ENCODE data around the gene APH1B. TPM values are rescaled to one million over a fixed set of nuclear protein-coding genes. Genes with fewer than 3 reads are reported as not detected.

APH1B gene
- total RNA-seq, 1 experiment from 2014 or later = 6.2 TPM

DNA sequence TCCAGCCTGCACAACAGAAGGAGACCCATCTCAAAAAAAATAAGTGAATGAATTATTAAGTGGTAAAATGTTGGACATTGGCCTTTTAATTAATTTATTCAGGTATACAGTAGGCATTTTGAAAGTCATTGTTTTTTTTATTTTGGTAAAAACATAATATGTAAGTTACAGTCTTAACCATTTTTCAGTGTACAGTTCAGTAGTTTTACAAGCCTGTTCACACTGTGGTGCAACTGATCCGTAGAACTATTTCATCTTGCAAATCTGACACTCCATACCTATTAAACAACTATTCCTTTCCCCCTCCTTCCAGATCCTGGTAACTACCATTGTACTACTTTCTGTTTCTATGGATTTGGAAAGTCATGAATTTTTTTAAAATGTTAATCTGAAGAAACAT, 36.1 kb upstream of the APH1B start:
- DNase-seq (ENCODE audit: low spot score) = no peak
- Histone ChIP-seq H3K4me3 (ENCODE audit: low read depth, low read length, poor library complexity, severe bottlenecking) (no peak overlapping the region), H3K27ac (ENCODE audit: low read depth, low read length, poor library complexity, severe bottlenecking) (no peak overlapping the region), H3K36me3 (ENCODE audit: insufficient read depth, low read length, poor library complexity, severe bottlenecking) (no peaks in the 10 kb centered on the region), H3K27me3 (replicated peaks; ENCODE audit: insufficient read depth, low read depth, low read length, poor library complexity) (no peaks in the 10 kb centered on the region), H3K9me3 (ENCODE audit: low read depth, low read length, poor library complexity, severe bottlenecking) (peaks cover 8% of the 10 kb centered on the region), H3K4me1 (ENCODE audit: insufficient read depth, low read length, poor library complexity, severe bottlenecking) (peaks cover 62% of the 10 kb centered on the region)
- no peak for TF ChIP-seq EZH2 (IDR thresholded peaks at IDR 0.05; ENCODE audit: borderline replicate concordance, low read depth, low read length, poor library complexity, severe bottlenecking)
- TF ChIP-seq, protein P1, sequence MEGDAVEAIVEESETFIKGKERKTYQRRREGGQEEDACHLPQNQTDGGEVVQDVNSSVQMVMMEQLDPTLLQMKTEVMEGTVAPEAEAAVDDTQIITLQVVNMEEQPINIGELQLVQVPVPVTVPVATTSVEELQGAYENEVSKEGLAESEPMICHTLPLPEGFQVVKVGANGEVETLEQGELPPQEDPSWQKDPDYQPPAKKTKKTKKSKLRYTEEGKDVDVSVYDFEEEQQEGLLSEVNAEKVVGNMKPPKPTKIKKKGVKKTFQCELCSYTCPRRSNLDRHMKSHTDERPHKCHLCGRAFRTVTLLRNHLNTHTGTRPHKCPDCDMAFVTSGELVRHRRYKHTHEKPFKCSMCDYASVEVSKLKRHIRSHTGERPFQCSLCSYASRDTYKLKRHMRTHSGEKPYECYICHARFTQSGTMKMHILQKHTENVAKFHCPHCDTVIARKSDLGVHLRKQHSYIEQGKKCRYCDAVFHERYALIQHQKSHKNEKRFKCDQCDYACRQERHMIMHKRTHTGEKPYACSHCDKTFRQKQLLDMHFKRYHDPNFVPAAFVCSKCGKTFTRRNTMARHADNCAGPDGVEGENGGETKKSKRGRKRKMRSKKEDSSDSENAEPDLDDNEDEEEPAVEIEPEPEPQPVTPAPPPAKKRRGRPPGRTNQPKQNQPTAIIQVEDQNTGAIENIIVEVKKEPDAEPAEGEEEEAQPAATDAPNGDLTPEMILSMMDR (conservative IDR thresholded peaks at IDR 0.05; ENCODE audit: low read depth, low read length) = no peak
- CTCF ChIA-PET = no interaction called here
- POLR2A ChIA-PET (ENCODE audit: low non-redundant PET) = no interaction called here
- BruUV-seq (replicated peaks) = no TSS peak
- intact Hi-C loops (cut with micrococcal nuclease; ENCODE audit: unreplicated experiment) = no loop called here

- ChIA-PET POLR2A (ENCODE audit: low non-redundant PET) (no interaction called here), CTCF (interaction anchor here (0.5 kb wide), 1 partner anchor 10 kb away, joined by 3 read pairs; no protein-coding TSS in a partner anchor)
- intact Hi-C loops (cut with micrococcal nuclease; ENCODE audit: unreplicated experiment) = no loop called here
- peaks cover 67% of the 10 kb centered on the region for H3K4me1 ChIP-seq (ENCODE audit: insufficient read depth, low read length, poor library complexity, severe bottlenecking)
- DNase-seq (ENCODE audit: low spot score) = no peak
- TF ChIP-seq, protein P1 (conservative IDR thresholded peaks at IDR 0.05; ENCODE audit: low read depth, low read length) = no peak
- no peak for TF ChIP-seq EZH2 (IDR thresholded peaks at IDR 0.05; ENCODE audit: borderline replicate concordance, low read depth, low read length, poor library complexity, severe bottlenecking)
- no peak overlapping the region for H3K4me3 ChIP-seq (ENCODE audit: low read depth, low read length, poor library complexity, severe bottlenecking)
- no peaks in the 10 kb centered on the region for H3K27me3 ChIP-seq (replicated peaks; ENCODE audit: insufficient read depth, low read depth, low read length, poor library complexity)
- peaks cover 8% of the 10 kb centered on the region for H3K9me3 ChIP-seq (ENCODE audit: low read depth, low read length, poor library complexity, severe bottlenecking)
- no TSS peak for BruUV-seq (replicated peaks)
- peaks cover 5% of the 10 kb centered on the region for H3K36me3 ChIP-seq (ENCODE audit: insufficient read depth, low read length, poor library complexity, severe bottlenecking)
- no peak overlapping the region for H3K27ac ChIP-seq (ENCODE audit: low read depth, low read length, poor library complexity, severe bottlenecking)
These were observed 34.3 kb upstream of the APH1B start for GRCh38 chr15:63243101-63243500.

DNA sequence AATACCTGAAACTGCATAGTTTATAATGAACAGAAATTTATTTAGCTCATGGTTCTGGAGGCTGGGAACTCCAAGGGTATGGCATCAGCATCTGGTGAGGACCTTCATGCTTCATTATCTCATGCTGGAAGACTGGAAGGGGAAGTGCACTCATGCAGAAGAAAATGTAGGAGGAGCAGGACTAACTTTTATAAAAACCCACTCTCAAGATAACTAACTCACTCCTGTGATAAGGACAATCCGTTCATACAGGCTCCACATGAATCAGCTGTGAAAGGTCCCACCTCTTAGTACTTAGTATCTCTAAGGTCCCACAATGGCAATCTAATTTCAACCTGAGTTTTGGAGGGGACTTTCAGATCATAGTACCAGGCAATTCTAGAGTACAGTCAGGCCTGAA, 33.6 kb upstream of the APH1B start:
- H3K27ac ChIP-seq (ENCODE audit: low read depth, low read length, poor library complexity, severe bottlenecking) = peak overlapping the region; percentile 70
- POLR2A ChIA-PET (ENCODE audit: low non-redundant PET) = no interaction called here
- peaks cover 5% of the 10 kb centered on the region for H3K36me3 ChIP-seq (ENCODE audit: insufficient read depth, low read length, poor library complexity, severe bottlenecking)
- DNase-seq (ENCODE audit: low spot score) = no peak
- intact Hi-C loops (cut with micrococcal nuclease; ENCODE audit: unreplicated experiment) = no loop called here
- CTCF ChIA-PET = interaction anchor here (0.5 kb wide), 1 partner anchor 11 kb away, joined by 3 read pairs; no protein-coding TSS in a partner anchor
- TF ChIP-seq, protein P1 (conservative IDR thresholded peaks at IDR 0.05; ENCODE audit: low read depth, low read length) = no peak
- no peak for TF ChIP-seq EZH2 (IDR thresholded peaks at IDR 0.05; ENCODE audit: borderline replicate concordance, low read depth, low read length, poor library complexity, severe bottlenecking)
- H3K27me3 ChIP-seq (replicated peaks; ENCODE audit: insufficient read depth, low read depth, low read length, poor library complexity) = no peaks in the 10 kb centered on the region
- BruUV-seq (replicated peaks) = no TSS peak
- no peak overlapping the region for H3K4me3 ChIP-seq (ENCODE audit: low read depth, low read length, poor library complexity, severe bottlenecking)
- peaks cover 8% of the 10 kb centered on the region for H3K9me3 ChIP-seq (ENCODE audit: low read depth, low read length, poor library complexity, severe bottlenecking)
- peaks cover 65% of the 10 kb centered on the region for H3K4me1 ChIP-seq (ENCODE audit: insufficient read depth, low read length, poor library complexity, severe bottlenecking)
